Activated T-helper 1 cell treated with Interleukin-2 at 50 U/mL for 16 hours (primary cell): ENCODE measurements around the gene TBC1D9.

Experiments
- DNase-seq: peaks from one replicate; pipeline ENCODE4 v3.0.0-alpha.2; 2020; ENCODE audit warnings: low read depth

The TBC1D9 gene

GRCh38 chr4:140612357-140612756, 143.8 kb downstream of the TBC1D9 start:
- no peak for DNase-seq

- no peak for DNase-seq
These were observed 144.3 kb downstream of the TBC1D9 start for GRCh38 chr4:140611854-140612253.

DNA sequence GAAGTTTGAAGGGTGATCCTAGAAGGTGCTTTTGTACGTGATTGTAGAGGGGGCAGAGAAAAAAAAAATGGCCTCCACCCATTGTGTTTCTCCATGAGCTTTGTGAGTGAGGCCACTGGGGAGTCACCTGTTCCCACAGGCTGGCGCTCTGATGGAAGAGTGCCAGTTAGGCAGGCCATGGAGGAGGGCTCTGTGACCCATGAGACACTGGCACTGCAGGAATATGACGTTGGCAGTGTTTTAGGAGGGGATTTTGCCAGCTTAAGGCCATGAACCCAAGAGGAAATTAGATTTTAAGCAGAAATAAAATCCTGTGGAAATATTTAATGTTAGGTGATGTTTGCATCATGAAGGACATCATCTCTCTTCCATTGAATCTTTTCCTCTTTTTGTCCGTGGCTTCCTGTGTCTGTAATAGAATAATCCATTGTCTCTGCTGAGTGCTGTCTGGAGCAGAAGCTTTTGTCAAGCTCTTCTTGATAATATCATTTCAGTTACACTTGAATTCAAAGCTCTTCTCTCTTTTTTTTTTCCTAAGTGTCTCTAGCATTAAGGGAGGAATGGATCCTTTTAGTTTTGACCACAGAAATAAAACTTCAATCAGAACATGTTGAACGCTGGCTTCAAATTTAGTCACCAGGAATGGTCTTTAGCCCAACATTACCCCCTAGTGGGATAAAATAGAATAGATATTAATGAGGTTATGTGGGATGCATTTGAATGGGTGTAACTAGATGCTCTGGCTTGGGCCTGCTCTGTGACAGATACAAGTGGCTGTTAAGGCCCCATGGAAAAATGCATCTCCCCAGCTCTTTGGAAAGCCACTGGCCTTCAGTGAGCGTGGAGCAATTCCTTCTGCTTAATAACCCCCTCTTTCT, 146.4 kb downstream of the TBC1D9 start:
- no peak for DNase-seq

GRCh38 chr4:140607852-140608251, 148.3 kb downstream of the TBC1D9 start:
- DNase-seq: no peak

GRCh38 chr4:140604544-140604943, 151.6 kb downstream of the TBC1D9 start:
- DNase-seq: no peak

DNA sequence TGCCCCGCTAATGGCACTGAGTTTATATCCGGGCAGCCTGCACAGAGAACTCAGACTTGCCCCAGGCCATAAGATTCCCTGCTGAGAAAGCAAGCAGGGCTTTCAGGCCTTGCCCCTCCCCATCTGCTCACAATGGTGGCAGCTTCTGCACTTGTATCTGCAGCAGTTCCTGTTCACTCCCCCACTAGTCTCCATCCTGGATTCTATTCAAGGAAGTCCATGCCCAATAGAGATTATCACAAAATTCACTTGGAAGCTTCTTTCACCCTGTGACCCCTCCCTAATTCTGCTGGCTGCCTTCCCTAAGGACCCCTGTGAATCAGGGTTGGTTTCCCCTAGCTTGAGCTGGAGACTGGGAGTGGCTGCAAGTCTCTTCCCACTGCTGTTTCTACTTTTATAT, 152.9 kb downstream of the TBC1D9 start:
- no peak for DNase-seq

DNA sequence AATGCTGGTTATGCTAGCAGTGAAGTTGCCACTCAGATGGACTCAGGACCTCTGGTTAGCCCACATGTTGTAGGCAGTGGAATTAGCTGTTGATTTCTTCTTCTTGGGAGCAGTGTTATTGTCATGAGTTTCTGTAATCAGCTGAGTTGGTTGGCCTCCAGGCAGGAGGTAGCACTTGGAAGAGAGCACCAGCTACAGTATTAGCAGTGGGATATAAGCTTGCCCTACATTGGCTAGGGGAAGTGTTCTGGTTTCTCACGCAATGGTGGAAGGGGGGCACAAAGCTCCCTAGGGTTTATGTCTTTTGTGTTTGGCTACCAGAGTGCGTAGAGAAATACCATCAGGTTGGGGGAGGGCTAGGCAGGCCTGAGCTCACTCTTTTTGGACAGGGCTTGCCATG, 153.5 kb downstream of the TBC1D9 start:
- DNase-seq: no peak

GRCh38 chr4:140600408-140600807, 155.8 kb downstream of the TBC1D9 start:
- DNase-seq: no peak

GRCh38 chr4:140595065-140595464, 161.1 kb downstream of the TBC1D9 start:
- DNase-seq: no peak

- no peak for DNase-seq
These were observed 171.7 kb downstream of the TBC1D9 start for GRCh38 chr4:140584439-140584838.

GRCh38 chr4:140581078-140581477, 175.1 kb downstream of the TBC1D9 start:
- DNase-seq: no peak

- DNase-seq: no peak
These were observed 176.9 kb downstream of the TBC1D9 start for GRCh38 chr4:140579278-140579677.

GRCh38 chr4:140575489-140575888, 180.7 kb downstream of the TBC1D9 start:
- no peak for DNase-seq

- no peak for DNase-seq
These were observed 184.6 kb downstream of the TBC1D9 start for GRCh38 chr4:140571620-140572019.
